Ovary (tissue), 3 donors: Measurements from ENCODE around the gene RPL22L1.

Experiments used
- EP300 ChIP-seq: sonication (generic); formaldehyde crosslinking; IDR thresholded peaks from one replicate; pipeline ENCODE4 v1.6.1; 2017; ENCODE audit warnings: antibody characterized with exemption
- POLR2A ChIP-seq: fragments of 450-650 bp; IDR thresholded peaks from one replicate; pipeline ENCODE4 v1.6.1; 2017; ENCODE audit warnings: antibody characterized with exemption, mild to moderate bottlenecking, moderate library complexity
- TF ChIP-seq, protein P1 (sequence below), 3 donors: fragments of 450-650 bp in 2 of 3; fragments of 200-600 bp in 1 of 3; IDR thresholded peaks; one replicate each; pipeline versions ENCODE4 v1.5.1 to v1.8.0; 2016 to 2022; ENCODE audit warnings: antibody characterized with exemption in 3 of 3, mild to moderate bottlenecking in 1 of 3
- donor health status: DM: no; HTN: no; CAD: no.

DNA sequence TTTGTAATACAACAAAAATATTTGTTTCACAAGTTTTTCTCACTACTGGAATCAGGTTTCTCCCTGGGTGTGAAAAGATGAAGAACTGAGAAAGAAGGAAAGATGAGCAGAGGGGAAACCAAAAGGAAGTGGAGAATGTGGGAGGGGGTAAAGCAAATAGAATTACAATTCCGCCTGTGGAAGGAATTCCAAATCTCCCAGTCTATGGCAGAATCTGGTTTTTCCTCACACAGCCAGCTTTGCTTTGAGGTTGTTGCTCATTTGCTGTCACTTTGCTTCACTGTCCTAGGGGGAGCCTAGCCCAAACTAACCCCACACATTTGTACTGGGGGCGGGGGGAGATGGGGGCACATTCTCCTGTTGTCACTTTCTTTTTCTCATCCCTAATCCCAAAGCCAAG is 43.9 kb downstream of the RPL22L1 start:
- no peak for TF ChIP-seq POLR2A
- TF ChIP-seq, protein P1, sequence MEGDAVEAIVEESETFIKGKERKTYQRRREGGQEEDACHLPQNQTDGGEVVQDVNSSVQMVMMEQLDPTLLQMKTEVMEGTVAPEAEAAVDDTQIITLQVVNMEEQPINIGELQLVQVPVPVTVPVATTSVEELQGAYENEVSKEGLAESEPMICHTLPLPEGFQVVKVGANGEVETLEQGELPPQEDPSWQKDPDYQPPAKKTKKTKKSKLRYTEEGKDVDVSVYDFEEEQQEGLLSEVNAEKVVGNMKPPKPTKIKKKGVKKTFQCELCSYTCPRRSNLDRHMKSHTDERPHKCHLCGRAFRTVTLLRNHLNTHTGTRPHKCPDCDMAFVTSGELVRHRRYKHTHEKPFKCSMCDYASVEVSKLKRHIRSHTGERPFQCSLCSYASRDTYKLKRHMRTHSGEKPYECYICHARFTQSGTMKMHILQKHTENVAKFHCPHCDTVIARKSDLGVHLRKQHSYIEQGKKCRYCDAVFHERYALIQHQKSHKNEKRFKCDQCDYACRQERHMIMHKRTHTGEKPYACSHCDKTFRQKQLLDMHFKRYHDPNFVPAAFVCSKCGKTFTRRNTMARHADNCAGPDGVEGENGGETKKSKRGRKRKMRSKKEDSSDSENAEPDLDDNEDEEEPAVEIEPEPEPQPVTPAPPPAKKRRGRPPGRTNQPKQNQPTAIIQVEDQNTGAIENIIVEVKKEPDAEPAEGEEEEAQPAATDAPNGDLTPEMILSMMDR (IDR thresholded peaks at IDR 0.05), result no peak
- TF ChIP-seq EP300, result no peak
